Measurements from ENCODE around the gene PRKN. TPM values are rescaled to one million over a fixed set of nuclear protein-coding genes. Genes with fewer than 3 reads are reported as not detected.

Gene PRKN
- total and polyA plus RNA-seq, 2 donors (not counting 3 experiments of a cell fraction or from before 2014, with no cell fraction given), result 0.06 TPM; not detected in 1

DNA sequence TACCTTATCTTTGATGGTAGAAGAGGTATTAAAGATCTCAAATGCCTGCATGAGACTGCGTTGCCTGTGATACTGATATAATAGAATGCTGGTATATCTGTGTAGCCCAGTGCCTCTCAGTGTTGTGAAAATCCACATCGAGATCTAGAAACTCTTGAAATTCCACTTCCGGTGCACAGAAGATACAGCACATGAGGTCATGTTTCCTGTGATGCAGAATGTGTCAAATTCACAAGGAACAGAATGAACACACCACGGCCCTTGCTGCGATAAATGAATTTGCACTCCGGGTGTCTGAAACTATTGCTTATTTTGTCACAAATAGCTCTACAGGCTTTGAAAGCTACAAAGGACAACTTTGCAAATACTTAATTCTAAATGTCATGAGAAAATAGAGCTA is 765.8 kb downstream of the PRKN start:
- H3K4me3 ChIP-seq (replicated peaks in 1 of 3; ENCODE audit: insufficient read depth in 1 of 3, low read depth in 1 of 3, low read length in 3 of 3), result no peak overlapping the region
- dilution Hi-C loops (cut with MboI; ENCODE audit: extremely low pct_ligation_motif_present, low sequenced_read_pairs), result no loop called here
- H3K79me2 ChIP-seq (ENCODE audit: control insufficient read depth, insufficient read depth, low read length), result no peaks in the 10 kb centered on the region
- CTCF ChIA-PET, result no interaction called here
- no peak overlapping the region for H3K27ac ChIP-seq (ENCODE audit: insufficient read depth, low read depth, low read length)
- BruUV-seq (replicated peaks), result no TSS peak
- H2AFZ ChIP-seq (ENCODE audit: low read depth, low read length), result no peak overlapping the region
- H3K36me3 ChIP-seq (ENCODE audit: control insufficient read depth in 2 of 2, extremely low read depth in 1 of 2, insufficient read depth in 2 of 2, low read length in 2 of 2), result no peaks in the 10 kb centered on the region
- DNase-seq (ENCODE audit: low read depth, low spot score) (no peak), FAIRE-seq (no peak)
- POLR2A ChIA-PET, result no interaction called here
- no peaks in the 10 kb centered on the region for H3K9me1 ChIP-seq (replicated peaks; ENCODE audit: control insufficient read depth, extremely low read depth, insufficient read depth, low read length)
- no peak overlapping the region for H3K4me2 ChIP-seq (ENCODE audit: insufficient read depth, low read length)
- no peaks in the 10 kb centered on the region for H3K27me3 ChIP-seq (ENCODE audit: control insufficient read depth in 2 of 2, insufficient read depth in 2 of 2, low read length in 2 of 2)
- H3K4me1 ChIP-seq (ENCODE audit: control insufficient read depth, extremely low read depth, insufficient read depth, low read length), result no peaks in the 10 kb centered on the region
- H3K9ac ChIP-seq (replicated peaks; ENCODE audit: extremely low read depth, insufficient read depth, low read length), result no peak overlapping the region
- H4K20me1 ChIP-seq (replicated peaks; ENCODE audit: control insufficient read depth, extremely low read depth, insufficient read depth, low read length), result no peaks in the 10 kb centered on the region
- TF ChIP-seq, protein P1, sequence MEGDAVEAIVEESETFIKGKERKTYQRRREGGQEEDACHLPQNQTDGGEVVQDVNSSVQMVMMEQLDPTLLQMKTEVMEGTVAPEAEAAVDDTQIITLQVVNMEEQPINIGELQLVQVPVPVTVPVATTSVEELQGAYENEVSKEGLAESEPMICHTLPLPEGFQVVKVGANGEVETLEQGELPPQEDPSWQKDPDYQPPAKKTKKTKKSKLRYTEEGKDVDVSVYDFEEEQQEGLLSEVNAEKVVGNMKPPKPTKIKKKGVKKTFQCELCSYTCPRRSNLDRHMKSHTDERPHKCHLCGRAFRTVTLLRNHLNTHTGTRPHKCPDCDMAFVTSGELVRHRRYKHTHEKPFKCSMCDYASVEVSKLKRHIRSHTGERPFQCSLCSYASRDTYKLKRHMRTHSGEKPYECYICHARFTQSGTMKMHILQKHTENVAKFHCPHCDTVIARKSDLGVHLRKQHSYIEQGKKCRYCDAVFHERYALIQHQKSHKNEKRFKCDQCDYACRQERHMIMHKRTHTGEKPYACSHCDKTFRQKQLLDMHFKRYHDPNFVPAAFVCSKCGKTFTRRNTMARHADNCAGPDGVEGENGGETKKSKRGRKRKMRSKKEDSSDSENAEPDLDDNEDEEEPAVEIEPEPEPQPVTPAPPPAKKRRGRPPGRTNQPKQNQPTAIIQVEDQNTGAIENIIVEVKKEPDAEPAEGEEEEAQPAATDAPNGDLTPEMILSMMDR (IDR thresholded peaks at IDR 0.05; ENCODE audit: extremely low read depth in 1 of 2, insufficient read depth in 1 of 2, low read depth in 1 of 2, low read length in 2 of 2), result no peak
- no peak for TF ChIP-seq EZH2 (IDR thresholded peaks at IDR 0.05; ENCODE audit: borderline replicate concordance, low read depth, low read length, severe bottlenecking)
- TF ChIP-seq MYC (IDR thresholded peaks at IDR 0.05; ENCODE audit: low read depth, low read length), result no peak
- no peaks in the 10 kb centered on the region for H3K9me3 ChIP-seq (replicated peaks; ENCODE audit: control insufficient read depth, insufficient read depth, low read length)
- intact Hi-C loops (cut with micrococcal nuclease), result no loop called here

DNA sequence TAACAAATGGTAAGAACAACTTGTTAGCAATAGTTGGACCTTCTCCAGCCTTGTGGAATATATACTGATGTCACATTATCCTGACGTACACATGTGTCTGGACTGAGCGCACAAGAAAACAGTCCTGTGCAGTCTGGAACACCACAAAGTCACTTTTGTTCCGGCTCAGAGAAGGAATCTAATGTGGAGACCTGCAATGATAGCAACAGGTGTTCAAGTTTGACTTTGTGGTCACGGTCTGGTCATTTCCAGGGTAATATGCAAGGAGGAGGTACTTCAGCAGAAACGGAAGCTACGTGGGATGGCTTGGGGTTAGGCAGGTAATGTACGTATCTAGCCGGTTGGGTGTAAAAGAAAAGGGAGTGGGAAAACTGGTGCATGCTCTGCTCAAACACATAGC is 766.5 kb downstream of the PRKN start:
- no TSS peak for BruUV-seq (replicated peaks)
- Histone ChIP-seq H3K9me1 (replicated peaks; ENCODE audit: control insufficient read depth, extremely low read depth, insufficient read depth, low read length) (no peaks in the 10 kb centered on the region), H3K9me3 (replicated peaks; ENCODE audit: control insufficient read depth, insufficient read depth, low read length) (no peaks in the 10 kb centered on the region), H3K4me2 (ENCODE audit: insufficient read depth, low read length) (no peak overlapping the region), H3K4me1 (ENCODE audit: control insufficient read depth, extremely low read depth, insufficient read depth, low read length) (no peaks in the 10 kb centered on the region), H3K79me2 (ENCODE audit: control insufficient read depth, insufficient read depth, low read length) (no peaks in the 10 kb centered on the region), H4K20me1 (replicated peaks; ENCODE audit: control insufficient read depth, extremely low read depth, insufficient read depth, low read length) (no peaks in the 10 kb centered on the region), H3K4me3 (replicated peaks in 1 of 3; ENCODE audit: insufficient read depth in 1 of 3, low read depth in 1 of 3, low read length in 3 of 3) (no peak overlapping the region), H3K36me3 (ENCODE audit: control insufficient read depth in 2 of 2, extremely low read depth in 1 of 2, insufficient read depth in 2 of 2, low read length in 2 of 2) (no peaks in the 10 kb centered on the region), H2AFZ (ENCODE audit: low read depth, low read length) (no peak overlapping the region), H3K27ac (ENCODE audit: insufficient read depth, low read depth, low read length) (no peak overlapping the region), H3K27me3 (ENCODE audit: control insufficient read depth in 2 of 2, insufficient read depth in 2 of 2, low read length in 2 of 2) (no peaks in the 10 kb centered on the region), H3K9ac (replicated peaks; ENCODE audit: extremely low read depth, insufficient read depth, low read length) (no peak overlapping the region)
- TF ChIP-seq, protein P1 (IDR thresholded peaks at IDR 0.05; ENCODE audit: extremely low read depth in 1 of 2, insufficient read depth in 1 of 2, low read depth in 1 of 2, low read length in 2 of 2), result no peak
- TF ChIP-seq, protein P2, sequence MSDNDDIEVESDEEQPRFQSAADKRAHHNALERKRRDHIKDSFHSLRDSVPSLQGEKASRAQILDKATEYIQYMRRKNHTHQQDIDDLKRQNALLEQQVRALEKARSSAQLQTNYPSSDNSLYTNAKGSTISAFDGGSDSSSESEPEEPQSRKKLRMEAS (IDR thresholded peaks at IDR 0.05; ENCODE audit: insufficient read depth, insufficient read length), result no peak
- TF ChIP-seq POLR2AphosphoS5 (IDR thresholded peaks at IDR 0.05; ENCODE audit: insufficient read depth, low read depth, low read length) (no peak), GATA2 (IDR thresholded peaks at IDR 0.05; ENCODE audit: insufficient read depth, insufficient read length, low read depth, low read length) (no peak), MYC (IDR thresholded peaks at IDR 0.05; ENCODE audit: low read depth, low read length) (no peak), JUN (IDR thresholded peaks at IDR 0.05; ENCODE audit: borderline replicate concordance, insufficient read depth, insufficient read length, low read depth) (no peak), FOS (IDR thresholded peaks at IDR 0.05; ENCODE audit: borderline replicate concordance, insufficient read depth, low read length) (no peak), EZH2 (IDR thresholded peaks at IDR 0.05; ENCODE audit: borderline replicate concordance, low read depth, low read length, severe bottlenecking) (no peak), POLR2A (IDR thresholded peaks at IDR 0.05; ENCODE audit: low read depth, low read length) (no peak)
- dilution Hi-C loops (cut with MboI; ENCODE audit: extremely low pct_ligation_motif_present, low sequenced_read_pairs), result no loop called here
- CTCF ChIA-PET, result no interaction called here
- POLR2A ChIA-PET, result no interaction called here
- intact Hi-C loops (cut with micrococcal nuclease), result no loop called here
- DNase-seq (ENCODE audit: low read depth, low spot score), result no peak
- FAIRE-seq, result no peak

All from endothelial cell of umbilical vein (primary cell).